SH-SY5Y (cell line): ENCODE measurements around the gene UNC13B.

Experiments
- GATA2 ChIP-seq: IDR thresholded peaks from 2 replicates; pipeline ENCODE4 v1.6.1; 2011; ENCODE audit warnings: mild to moderate bottlenecking, low read depth, low read length
- GATA3 ChIP-seq: IDR thresholded peaks from 2 replicates; pipeline ENCODE4 v1.6.1; 2011; ENCODE audit warnings: low read depth, mild to moderate bottlenecking, low read length, moderate library complexity

GRCh38 chr9:35273591-35273990 is 111.8 kb downstream of the UNC13B start:
- no peak for TF ChIP-seq GATA2
- TF ChIP-seq GATA3, result no peak
